ENCODE measurements around the gene EXOG. TPM values are rescaled to one million over a fixed set of nuclear protein-coding genes. Genes with fewer than 3 reads are reported as not detected.

EXOG gene
- total and polyA plus RNA-seq, 2 of the 13 experiments (the other 11 are each of a cell fraction or from before 2014, with no cell fraction given) = 5.5 to 9.5 TPM

DNA sequence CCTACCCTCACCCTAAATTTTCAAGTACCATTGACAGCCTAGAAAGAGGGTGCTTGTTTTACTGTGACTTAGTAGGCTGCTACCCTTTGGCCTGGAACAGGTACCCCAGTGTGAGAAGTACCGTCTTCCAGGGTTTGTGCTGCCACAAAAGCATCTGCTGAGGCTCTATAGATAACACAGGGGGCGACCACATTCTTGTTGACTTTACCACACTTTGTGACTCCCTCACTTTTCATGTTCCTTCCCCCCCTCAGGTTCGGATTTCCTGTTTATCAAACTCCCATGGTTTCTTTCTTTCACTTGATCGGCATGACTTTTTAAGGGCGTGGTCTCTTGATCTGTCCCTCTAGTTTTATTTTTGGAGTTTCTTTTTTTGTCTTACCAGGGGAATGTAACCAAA, 23.5 kb downstream of the EXOG start:
- Histone ChIP-seq H3K79me2 (ENCODE audit: insufficient read depth, low read length) (no peaks in the 10 kb centered on the region), H3K27ac (ENCODE audit: extremely low read length, insufficient read depth, low read length) (no peak overlapping the region), H3K4me1 (ENCODE audit: insufficient read depth, low read length) (no peaks in the 10 kb centered on the region), H3K9me3 (ENCODE audit: low read length) (no peaks in the 10 kb centered on the region), H3K9ac (ENCODE audit: insufficient read depth, low read depth, low read length) (no peak overlapping the region), H3K4me2 (ENCODE audit: low read depth, low read length) (no peak overlapping the region), H3K27me3 (ENCODE audit: control insufficient read depth in 1 of 2, insufficient read depth in 2 of 2, low read length in 2 of 2) (no peaks in the 10 kb centered on the region), H3K36me3 (replicated peaks in 1 of 2; ENCODE audit: control insufficient read depth in 1 of 2, insufficient read depth in 2 of 2, low read length in 2 of 2) (peaks cover 3 to 15% of the 10 kb centered on the region in 2 experiments; a peak in 2 of 5 replicates), H4K20me1 (ENCODE audit: insufficient read depth, low read length) (no peaks in the 10 kb centered on the region), H2AFZ (ENCODE audit: low read length) (no peak overlapping the region), H3K4me3 (replicated peaks in 1 of 3; ENCODE audit: insufficient read depth in 1 of 3, low read depth in 2 of 3, low read length in 3 of 3) (no peak overlapping the region)
- TF ChIP-seq ZNF776 (CRISPR knock-in tag; IDR thresholded peaks at IDR 0.05) = no peak
- ATAC-seq (no peak), DNase-seq (ENCODE audit: low spot score) (no peak), FAIRE-seq (no peak)
- no TSS peak for BruUV-seq (replicated peaks)
- intact Hi-C loops (cut with micrococcal nuclease; ENCODE audit: unreplicated experiment) (no loop called here), in situ Hi-C loops (cut with HindIII; ENCODE audit: extremely low pct_ligation_motif_present, low pct_unique_long_range_greater_than_20kb) (no loop called here)
- ChIA-PET CTCF (ENCODE audit: low intra/inter-chr PET ratio, low total read pairs) (no interaction called here), POLR2A (no interaction called here)
- 87% methylated on average over 5 of the region's 5 CpGs for WGBS (ENCODE audit: low lambda C conversion rate)

DNA sequence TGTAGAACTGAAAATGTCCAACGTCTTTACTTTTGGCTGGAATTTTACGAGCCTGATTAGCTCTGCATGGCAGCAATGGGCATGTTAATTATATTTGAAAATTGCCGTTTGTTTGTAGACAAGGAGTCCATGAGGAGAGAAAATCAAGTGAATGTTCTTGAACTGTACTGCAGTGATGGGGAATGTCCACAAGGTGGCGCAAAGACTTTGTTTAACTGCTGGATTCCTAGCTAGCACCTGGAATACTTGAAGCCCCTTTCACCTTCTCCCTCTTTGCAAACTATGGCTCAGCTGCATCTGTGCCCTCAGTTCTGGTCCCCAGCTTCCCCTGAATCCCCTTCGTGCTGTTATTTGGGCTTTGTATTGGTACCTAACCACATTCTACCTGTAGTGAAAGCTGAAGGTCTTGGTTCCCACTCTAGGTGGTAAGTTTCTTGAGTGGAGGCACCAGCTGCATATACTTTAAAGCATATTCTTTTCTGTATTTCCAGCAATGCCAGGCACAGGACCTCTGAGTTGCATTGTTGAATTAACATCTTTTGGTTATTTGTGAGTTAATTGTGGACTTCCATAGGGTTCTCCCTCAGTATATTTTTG, 25.3 kb downstream of the EXOG start:
- no TSS peak for BruUV-seq (replicated peaks)
- no peaks in the 10 kb centered on the region for H3K9me3 ChIP-seq (ENCODE audit: low read length)
- no peaks in the 10 kb centered on the region for H4K20me1 ChIP-seq (ENCODE audit: insufficient read depth, low read length)
- in situ Hi-C loops (cut with HindIII; ENCODE audit: extremely low pct_ligation_motif_present, low pct_unique_long_range_greater_than_20kb) = no loop called here
- no peak overlapping the region for H2AFZ ChIP-seq (ENCODE audit: low read length)
- H3K36me3 ChIP-seq (replicated peaks in 1 of 2; ENCODE audit: control insufficient read depth in 1 of 2, insufficient read depth in 2 of 2, low read length in 2 of 2) = peaks cover 3 to 16% of the 10 kb centered on the region in 2 experiments; a peak in 3 of 5 replicates
- H3K4me1 ChIP-seq (ENCODE audit: insufficient read depth, low read length) = no peaks in the 10 kb centered on the region
- ChIA-PET POLR2A (no interaction called here), CTCF (ENCODE audit: low intra/inter-chr PET ratio, low total read pairs) (interaction anchor here (1.0 to 2.7 kb wide), 7 partner anchors 25 to 510 kb away, joined by 3 to 15 read pairs (median 7); partner anchors contain the start of gene EXOG)
- no peak overlapping the region for H3K9ac ChIP-seq (ENCODE audit: insufficient read depth, low read depth, low read length)
- ATAC-seq = peak; percentile 68
- no peak overlapping the region for H3K4me2 ChIP-seq (ENCODE audit: low read depth, low read length)
- H3K27ac ChIP-seq (ENCODE audit: extremely low read length, insufficient read depth, low read length) = no peak overlapping the region
- intact Hi-C loops (cut with micrococcal nuclease; ENCODE audit: unreplicated experiment) = loop anchor here (1.0 kb wide), 3 partner anchors 130 to 141 kb away; no protein-coding TSS in a partner anchor
- H3K4me3 ChIP-seq (replicated peaks in 1 of 3; ENCODE audit: insufficient read depth in 1 of 3, low read depth in 2 of 3, low read length in 3 of 3) = no peak overlapping the region
- peak; percentile 87 for FAIRE-seq
- H3K79me2 ChIP-seq (ENCODE audit: insufficient read depth, low read length) = no peaks in the 10 kb centered on the region
- DNase-seq (ENCODE audit: low spot score) = peak; percentile 56
- WGBS (ENCODE audit: low lambda C conversion rate) = 5% methylated on average over 5 of the region's 5 CpGs
- H3K27me3 ChIP-seq (ENCODE audit: control insufficient read depth in 1 of 2, insufficient read depth in 2 of 2, low read length in 2 of 2) = no peaks in the 10 kb centered on the region
- TF ChIP-seq GPN1 (CRISPR knock-in tag; IDR thresholded peaks at IDR 0.05; ENCODE audit: borderline replicate concordance) (no peak), ZNF879 (CRISPR knock-in tag; IDR thresholded peaks at IDR 0.05) (no peak), SMC3 (IDR thresholded peaks at IDR 0.05; ENCODE audit: low read length) (peak; percentile 84), SATB2 (CRISPR knock-in tag; IDR thresholded peaks at IDR 0.05) (no peak), ZNF44 (CRISPR knock-in tag; IDR thresholded peaks at IDR 0.05) (no peak), DNMT1 (CRISPR knock-in tag; IDR thresholded peaks at IDR 0.05) (no peak), GATAD1 (CRISPR knock-in tag; IDR thresholded peaks at IDR 0.05) (no peak), PAWR (CRISPR knock-in tag; IDR thresholded peaks at IDR 0.05; ENCODE audit: borderline replicate concordance) (no peak), NFAT5 (CRISPR knock-in tag; IDR thresholded peaks at IDR 0.05) (no peak), STAG1 (CRISPR knock-in tag; IDR thresholded peaks at IDR 0.05) (peak; percentile 72), YY1 (IDR thresholded peaks at IDR 0.05; ENCODE audit: insufficient read depth, insufficient replicate concordance, low read depth, low read length) (no peak), RFX5 (IDR thresholded peaks at IDR 0.05; ENCODE audit: low read depth, low read length) (no peak), KLF9 (CRISPR knock-in tag; IDR thresholded peaks at IDR 0.05; ENCODE audit: low read depth) (no peak)
